ENCODE data around the gene S100A1. TPM values are rescaled to one million over a fixed set of nuclear protein-coding genes. Genes with fewer than 3 reads are reported as not detected.

S100A1 gene
- total RNA-seq, 1 donor from 2014 or later = 0.58 TPM

DNA sequence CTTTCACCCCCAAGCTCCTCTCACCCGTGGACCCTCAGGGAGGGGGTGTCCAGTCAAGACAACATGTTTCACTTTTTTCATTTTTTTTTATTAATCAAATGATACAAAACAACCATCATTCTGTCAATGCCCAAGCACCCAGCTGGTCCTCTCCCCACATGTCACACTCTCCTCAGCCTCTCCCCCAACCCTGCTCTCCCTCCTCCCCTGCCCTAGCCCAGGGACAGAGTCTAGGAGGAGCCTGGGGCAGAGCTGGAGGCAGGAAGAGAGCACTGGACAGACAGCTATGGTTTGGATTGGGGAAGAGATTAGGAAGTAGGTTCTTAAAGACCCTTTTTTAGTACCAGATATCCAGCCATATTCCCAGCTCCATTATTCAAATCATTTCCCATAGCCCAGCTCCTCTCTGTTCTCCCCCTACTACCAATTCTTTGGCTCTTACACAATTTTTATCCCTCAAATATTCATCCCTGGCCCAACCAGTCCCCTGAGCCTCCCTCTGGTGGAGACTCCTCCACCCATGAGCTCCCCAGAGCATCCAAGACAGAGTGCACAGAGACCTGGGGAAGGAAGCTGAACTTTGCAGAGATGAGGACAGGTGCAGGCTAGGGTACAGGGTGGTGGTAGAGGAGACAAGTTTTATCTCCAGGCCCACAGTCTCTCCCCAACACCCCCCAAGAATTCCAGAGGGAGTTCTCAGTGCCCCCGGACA, 13.9 kb upstream of the S100A1 start:
- Mint-ChIP-seq H3K4me1 (peaks cover 61% of the 10 kb centered on the region), H3K27me3 (ENCODE audit: low read depth) (no peaks in the 10 kb centered on the region), H3K36me3 (peaks cover 6% of the 10 kb centered on the region), H3K27ac (peak overlapping the region; percentile 69), H3K9me3 (no peaks in the 10 kb centered on the region), H3K4me3 (no peak overlapping the region)
- TF ChIP-seq CTCF (IDR thresholded peaks at IDR 0.05; ENCODE audit: unreplicated experiment) = no peak
- DNase-seq (ENCODE audit: low spot score in 2 of 2, unreplicated experiment in 2 of 2) = no peak

DNA sequence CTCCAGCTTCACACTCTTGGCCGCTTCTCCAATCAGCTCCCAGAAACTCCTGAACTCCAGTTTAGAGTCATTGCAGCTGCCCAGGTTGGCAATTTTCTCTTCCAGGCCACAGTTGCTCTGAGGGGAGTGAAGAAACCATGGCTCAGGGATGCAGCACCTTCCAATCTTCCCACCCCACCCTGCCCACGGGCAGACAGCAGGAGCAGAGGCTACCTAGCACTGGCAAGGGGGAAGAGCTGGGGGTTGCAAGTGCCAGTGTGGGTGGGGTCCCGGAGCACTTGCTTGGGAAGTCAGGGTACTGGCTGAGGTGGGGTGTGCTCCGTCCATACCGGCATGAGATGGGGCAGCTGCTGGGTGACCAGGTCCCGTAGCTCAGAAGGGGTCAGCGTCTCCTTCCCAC, 13.3 kb upstream of the S100A1 start:
- Mint-ChIP-seq H3K27me3 (ENCODE audit: low read depth) (no peaks in the 10 kb centered on the region), H3K36me3 (peaks cover 11% of the 10 kb centered on the region), H3K4me3 (no peak overlapping the region), H3K4me1 (peaks cover 56% of the 10 kb centered on the region), H3K27ac (no peak overlapping the region), H3K9me3 (no peaks in the 10 kb centered on the region)
- TF ChIP-seq CTCF (IDR thresholded peaks at IDR 0.05; ENCODE audit: unreplicated experiment) = no peak
- DNase-seq (ENCODE audit: low spot score in 2 of 2, unreplicated experiment in 2 of 2) = no peak

- Mint-ChIP-seq H3K36me3 (peaks cover 14% of the 10 kb centered on the region), H3K27ac (no peak overlapping the region), H3K9me3 (no peaks in the 10 kb centered on the region), H3K27me3 (ENCODE audit: low read depth) (no peaks in the 10 kb centered on the region), H3K4me1 (peaks cover 51% of the 10 kb centered on the region), H3K4me3 (no peak overlapping the region)
- TF ChIP-seq CTCF (IDR thresholded peaks at IDR 0.05; ENCODE audit: unreplicated experiment) = no peak
- no peak for DNase-seq (ENCODE audit: low spot score in 2 of 2, unreplicated experiment in 2 of 2)
Observed at GRCh38 chr1:153615406-153615805, 12.8 kb upstream of the S100A1 start.

DNA sequence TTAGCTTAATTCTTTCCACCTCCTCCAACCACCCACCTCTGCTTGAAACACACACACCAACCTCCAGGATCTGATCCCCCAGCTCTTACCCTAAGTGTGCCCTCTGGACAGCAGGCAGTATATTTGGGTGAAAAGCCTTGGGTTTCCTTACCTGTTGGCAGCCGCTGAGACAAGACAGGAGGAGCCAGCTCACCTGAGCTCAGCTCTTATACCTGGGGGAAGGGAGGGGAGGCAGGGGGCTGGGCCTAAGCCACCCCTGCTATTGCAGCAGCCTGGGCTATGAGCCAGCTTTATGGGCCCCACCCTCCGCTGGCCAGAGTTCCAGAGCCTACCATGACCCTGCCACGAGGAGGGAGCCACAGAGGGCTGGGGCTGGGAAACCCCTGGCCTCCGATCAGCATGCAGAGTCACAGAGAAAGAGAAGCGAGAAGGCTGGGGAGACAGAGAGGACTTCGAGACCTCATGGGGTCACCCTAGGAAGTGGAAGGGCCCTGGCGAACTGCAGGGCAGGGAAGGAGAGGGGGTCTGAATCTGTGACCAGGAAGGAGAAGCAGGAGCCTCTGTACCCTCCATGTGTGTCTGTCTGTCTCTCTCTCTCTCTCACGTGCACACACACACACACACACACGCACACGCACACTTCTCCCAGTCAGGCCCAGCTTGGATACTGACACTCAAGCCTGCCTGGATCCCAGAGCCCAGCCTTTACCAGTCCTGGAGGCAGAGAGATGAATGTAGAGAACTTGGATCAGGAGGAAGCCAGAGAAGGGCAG, 11.9 kb upstream of the S100A1 start, which contains the start of gene S100A14:
S100A14 (minus strand) TSS at position 182 of the 773 bp plus-strand sequence. CDS start 467 bp downstream, outside the sequence.
- Mint-ChIP-seq H3K4me1 (peaks cover 43% of the 10 kb centered on the region), H3K27ac (peak within 1 kb of the TSS; percentile 58), H3K36me3 (peaks cover 18% of the 10 kb centered on the region), H3K9me3 (no peaks in the 10 kb centered on the region), H3K27me3 (ENCODE audit: low read depth) (no peaks in the 10 kb centered on the region), H3K4me3 (no peak within 1 kb of the TSS)
- no peak for TF ChIP-seq CTCF (IDR thresholded peaks at IDR 0.05; ENCODE audit: unreplicated experiment)
- no peak for DNase-seq (ENCODE audit: low spot score in 2 of 2, unreplicated experiment in 2 of 2)

GRCh38 chr1:153616917-153617311, 11.3 kb upstream of the S100A1 start:
- no peak overlapping the region for H3K4me3 Mint-ChIP-seq
- H3K36me3 Mint-ChIP-seq = peaks cover 18% of the 10 kb centered on the region
- no peak for TF ChIP-seq CTCF (IDR thresholded peaks at IDR 0.05; ENCODE audit: unreplicated experiment)
- no peaks in the 10 kb centered on the region for H3K27me3 Mint-ChIP-seq (ENCODE audit: low read depth)
- peaks cover 37% of the 10 kb centered on the region for H3K4me1 Mint-ChIP-seq
- DNase-seq (ENCODE audit: low spot score in 2 of 2, unreplicated experiment in 2 of 2) = no peak
- H3K9me3 Mint-ChIP-seq = no peaks in the 10 kb centered on the region
- H3K27ac Mint-ChIP-seq = no peak overlapping the region
